GM19351 (cell line): ENCODE measurements around the gene TOP3B.
A peak's percentile ranks its signal among the peaks of the same experiment; 100 is the strongest.
"Not testable (repeated sequence)": the region's sequence is repeated elsewhere in the genome, so short reads cannot be mapped to it uniquely, and the experiment has no call there.

Source experiments
- ATAC-seq: cut with Tn5 transposase; IDR thresholded peaks from one replicate; pipeline ENCODE4 v1.9.1; 2021; ENCODE audit warnings: mild to moderate bottlenecking, moderate library complexity; ENCODE audit not compliant: unreplicated experiment

Gene TOP3B

DNA sequence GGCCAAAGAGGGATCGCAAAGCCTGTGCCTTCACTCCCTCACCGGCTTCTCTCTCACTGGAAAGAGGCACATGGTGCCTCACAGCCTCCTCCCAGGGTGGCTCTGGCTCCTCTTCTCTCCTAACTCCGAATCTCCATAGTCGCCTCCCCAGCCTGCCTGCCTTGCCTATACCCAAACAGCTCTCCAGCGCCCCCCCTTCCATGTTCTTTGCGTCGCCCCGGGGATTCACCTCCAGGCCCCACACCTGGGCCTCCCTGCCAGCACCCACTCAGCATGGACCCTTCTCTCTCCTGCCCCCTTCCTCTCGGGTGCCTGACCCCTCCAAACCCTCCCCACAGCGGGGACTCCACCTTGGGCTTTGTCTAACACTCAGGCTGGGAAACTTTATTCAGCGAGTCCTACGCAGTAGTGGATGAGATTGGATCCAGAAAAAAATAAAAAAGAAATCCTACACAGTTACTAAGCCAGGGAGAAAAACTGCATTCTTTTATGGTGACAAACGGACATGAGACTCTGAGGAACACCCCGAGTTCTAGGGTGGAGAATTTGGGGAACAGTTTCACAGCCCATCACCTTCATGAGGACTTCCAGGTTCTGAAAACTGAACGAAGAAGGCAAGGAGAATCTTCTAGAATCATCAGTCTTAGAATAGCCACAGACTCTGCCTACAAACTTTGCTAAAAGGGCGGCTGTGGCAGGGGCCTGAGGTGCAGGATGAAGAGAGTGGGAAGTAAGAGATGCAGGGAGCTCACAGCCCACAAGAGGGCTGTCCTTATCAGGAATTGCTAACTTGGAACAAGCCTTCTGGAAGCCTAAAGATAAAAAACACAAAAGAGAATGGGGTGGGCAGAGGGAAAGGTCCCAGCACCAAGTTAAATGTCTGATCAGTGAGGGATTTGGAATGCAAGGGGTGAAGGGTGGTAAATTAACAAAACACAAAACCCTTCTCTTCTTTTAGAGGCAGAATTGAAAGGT is 35.3 kb downstream of the TOP3B start:
- no peak for ATAC-seq

DNA sequence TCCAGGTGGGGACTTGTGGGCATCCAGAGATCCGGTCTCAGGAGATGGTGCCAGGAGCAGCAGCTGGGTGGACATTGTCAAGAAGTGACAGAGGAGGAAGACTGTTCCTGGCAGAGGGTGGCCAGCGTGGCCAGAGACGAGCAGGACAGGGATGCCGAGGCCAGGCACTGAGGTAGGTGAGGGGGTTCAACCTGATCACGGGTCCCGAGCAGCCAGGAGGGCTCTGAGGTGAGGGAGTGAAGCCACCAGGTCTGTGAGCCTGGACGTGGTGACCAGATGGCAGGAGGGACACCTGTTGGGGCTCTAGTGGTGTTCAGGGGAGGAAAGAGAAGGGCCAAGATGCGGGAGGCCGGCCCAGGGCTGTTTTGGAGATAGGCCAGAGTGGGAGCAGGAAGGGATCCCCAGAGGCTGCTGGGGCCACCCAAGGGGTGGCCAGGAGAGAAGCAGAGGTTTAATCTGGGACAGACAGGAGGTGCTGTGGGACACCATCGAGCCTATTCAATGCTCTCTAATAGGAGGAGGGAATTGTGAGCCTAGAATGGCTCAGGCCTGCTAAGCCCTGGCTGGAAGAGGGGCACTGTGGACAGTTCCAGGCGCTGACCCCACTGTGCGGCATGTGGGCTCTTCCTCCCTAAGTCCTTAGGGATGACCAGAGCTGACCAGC is 36.2 kb downstream of the TOP3B start:
- no peak for ATAC-seq

DNA sequence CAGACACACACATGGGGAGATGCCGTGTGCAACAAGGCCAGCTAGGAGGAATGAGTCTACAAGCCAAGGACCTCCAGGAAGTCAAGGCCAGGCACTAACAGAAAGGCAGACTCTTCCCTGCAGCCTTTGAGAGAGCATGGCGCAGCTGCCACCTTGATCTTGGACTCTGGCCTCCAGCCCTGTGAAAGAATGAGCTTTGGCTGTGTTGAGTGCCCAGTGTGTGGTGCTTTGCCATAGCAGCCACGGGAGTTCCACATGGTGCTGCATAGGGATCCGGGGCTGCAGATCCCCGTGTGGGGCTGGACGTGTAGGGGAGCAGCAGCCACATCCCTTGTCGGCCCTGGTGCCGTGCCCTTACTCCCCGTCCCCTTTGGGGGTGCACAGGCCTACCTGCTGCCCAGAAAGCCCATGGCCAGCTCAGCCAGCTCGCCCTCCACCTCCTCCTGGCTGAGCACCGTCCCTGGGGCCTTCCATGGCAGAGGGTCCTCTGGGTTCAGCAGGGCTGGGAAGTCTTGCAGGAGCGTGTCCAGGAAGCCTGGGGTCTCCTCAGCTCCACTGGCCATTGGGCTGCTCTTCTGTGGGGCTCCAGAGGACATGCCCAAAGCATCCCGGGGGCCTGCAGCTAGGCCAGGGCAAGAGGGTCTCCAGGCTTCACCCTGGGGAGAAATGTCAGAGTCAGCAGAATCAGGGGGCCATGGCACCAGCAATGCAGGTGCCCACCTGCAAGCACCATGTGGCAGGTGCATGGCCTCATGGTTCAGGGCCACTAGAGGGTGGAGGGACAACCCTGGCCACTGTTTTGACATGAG is 36.9 kb downstream of the TOP3B start:
- ATAC-seq = no peak

DNA sequence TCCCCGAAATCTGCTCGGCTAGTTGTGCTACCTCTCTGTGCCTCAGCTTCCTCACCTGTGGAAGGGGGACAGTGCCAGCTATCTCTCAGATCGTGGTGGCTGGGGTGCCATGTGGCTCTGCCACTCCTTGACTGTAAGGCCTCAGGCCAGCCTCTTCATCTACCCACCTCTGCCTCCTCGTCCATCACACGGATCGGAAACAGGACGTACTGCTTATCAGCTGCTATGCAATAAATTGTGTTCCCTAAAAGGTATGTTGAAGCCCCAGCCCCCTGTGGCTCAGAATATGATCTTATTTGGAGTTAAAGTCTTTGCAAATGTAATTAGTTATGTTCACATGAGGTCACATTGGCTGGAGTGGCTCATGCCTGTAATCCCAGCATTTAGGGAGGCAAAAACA is 37.7 kb downstream of the TOP3B start:
- ATAC-seq = no peak

DNA sequence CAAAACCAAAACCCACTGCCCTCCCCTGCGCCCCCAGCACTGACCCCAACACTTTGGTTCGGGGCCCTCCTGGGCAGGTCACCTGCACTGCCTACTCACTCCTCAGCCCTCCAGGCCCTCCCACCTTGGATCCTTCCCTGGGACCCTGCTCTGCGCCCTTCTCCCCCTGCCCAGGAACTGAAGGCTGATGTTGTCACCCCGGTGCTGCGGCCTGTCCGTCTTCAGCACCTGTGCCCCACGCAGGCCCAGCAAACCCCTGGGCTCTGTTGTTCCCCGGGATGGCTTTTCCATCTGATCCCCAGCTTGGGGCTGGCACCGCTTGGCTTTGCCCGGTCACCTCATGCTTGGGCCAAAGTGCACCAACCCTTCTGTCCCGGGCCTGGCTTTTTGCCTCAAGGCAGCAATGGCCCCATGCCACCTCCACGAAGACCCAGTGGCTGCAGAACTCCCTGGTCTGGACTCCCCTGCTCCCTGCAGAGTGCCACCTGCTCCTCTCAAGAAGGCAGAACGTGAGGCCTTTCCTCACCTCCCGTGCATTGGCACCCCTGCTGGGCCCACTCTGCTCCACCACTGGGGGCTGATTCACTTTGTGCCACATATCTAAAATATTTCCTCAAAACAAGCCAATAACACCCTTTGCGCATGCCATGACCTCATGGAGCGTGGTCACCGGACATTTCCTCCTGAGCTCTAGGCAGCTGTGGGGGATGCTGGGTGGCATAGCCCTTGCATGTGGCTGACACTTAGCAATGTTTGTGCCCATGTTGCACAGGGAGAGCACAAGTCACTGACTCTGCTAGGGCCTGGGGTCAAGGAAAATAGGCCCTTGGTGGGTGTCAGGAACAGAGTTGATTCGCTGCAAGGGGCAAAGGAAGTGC is 38.8 kb downstream of the TOP3B start:
- no peak for ATAC-seq

DNA sequence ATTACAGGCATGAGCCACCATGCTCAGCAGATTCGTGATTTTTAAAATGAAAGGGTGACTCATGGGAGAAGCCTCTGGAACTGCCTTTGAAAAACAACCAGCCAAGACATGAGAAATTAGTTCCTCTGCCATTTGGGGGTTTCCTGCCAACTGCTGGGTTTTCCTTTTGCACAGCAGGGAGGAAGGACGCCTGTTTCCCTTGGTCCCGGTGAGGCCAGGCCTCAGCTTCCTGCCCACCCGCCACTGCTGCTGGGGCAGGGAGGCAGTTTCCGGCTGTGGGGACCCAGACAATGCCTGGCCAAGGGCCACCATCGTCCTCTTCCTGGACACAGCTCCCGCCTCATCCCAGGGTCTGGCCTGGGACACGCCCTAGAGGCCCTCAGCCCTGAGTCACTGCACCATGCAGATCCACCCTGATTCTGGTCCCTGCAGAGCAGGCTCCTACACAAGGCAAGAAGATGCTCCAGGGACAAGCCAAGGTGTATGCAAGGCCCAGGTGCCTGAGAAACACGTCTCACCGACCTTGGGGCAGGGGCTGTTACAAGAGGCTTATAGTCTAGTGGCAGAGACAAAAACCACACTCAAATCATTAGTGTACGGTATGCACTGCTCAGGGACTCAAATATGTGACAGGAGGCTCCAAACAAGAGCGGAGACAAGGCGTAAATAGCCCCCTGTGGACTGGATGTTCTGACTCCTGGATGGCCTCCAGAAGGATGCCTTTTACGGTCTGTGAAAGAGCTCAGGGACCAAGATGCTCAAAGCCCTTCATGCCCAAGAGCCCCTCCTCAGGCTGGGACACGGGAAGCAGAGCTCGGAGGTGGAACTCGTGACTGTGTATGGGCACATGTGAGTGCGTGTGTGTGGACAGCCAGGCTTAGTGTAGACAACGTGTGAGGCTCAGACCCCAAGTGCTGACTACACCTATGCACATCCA is 39.9 kb downstream of the TOP3B start:
- ATAC-seq = no peak

DNA sequence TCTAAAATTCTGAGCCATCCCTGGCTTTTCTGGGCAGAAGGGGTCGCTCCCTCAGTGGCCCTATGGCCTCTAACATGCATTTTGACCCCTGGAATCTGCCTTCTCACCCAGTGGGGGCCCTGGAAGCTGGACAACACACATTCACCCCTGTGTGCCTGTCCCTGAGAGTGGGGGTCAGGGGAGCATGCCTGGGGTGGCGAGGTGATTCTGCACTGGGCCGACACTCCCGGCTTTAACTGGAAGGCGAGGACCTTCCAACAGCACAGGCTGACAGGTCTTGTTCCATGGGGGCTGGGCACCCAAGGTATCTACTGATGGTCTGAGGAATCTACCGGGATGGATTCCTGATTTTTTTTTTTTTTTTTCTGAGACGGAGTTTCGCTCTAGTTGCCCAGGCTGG is 40.7 kb downstream of the TOP3B start:
- no peak for ATAC-seq

DNA sequence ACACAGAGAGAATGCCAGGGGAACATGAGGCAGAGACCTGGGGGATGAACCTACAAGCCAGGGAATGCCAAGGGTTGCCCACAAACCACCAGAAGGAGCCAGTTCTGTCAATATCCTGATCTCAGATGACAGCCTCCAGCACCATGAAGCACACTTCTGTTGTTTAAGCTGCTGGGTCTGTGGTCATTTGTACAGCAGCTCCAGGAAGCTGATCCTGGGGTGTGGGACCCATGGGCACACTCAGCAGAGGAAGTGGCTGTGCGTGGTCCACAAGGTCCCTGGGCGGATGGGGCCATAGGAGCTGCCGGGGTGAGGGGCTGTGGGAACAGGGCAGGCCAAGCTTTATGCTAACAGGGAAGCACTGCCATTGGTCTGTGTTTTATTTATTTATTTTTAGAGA is 42.1 kb downstream of the TOP3B start:
- no peak for ATAC-seq

DNA sequence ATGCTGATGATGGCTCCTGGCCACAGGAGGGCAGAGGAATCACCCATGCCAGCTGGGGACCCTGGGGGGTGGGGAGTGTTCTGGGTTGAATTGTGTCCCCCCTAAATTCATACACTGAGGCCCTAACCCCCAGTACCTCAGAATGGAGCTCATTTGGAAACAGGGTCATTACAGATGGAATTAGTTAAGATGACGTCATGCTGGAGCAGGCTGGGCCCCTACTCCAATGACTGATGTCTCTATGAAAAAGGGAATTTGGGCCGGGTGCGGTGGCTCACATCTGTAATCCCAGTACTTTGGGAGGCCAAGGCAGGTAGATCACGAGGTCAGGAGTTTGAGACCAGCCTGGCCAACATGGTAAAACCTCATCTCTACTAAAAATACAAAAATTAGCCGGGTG is 42.7 kb downstream of the TOP3B start:
- ATAC-seq = not testable (repeated sequence)

DNA sequence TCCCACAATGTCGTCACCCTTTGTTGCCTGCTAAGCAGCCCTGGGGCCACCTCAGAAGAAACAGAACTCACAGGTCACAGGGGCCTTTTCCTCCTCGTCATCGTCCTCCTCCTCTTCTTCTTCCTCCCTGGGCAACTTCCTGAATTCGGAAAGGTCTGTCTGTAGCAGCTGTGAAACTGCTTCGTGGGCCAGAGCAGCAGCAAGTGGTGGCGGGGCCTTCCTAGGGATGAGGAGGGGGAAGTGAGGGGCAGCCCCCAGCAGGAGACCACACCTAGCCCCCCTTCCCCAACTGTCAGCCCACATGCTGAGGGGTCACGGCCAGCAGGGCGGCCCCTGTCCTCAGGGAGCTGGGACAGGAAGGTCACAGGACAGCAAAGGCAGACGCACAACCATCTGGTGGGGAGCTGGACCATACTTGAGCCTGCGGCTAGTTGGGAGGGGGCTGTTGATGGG is 43.1 kb downstream of the TOP3B start:
- no peak for ATAC-seq

DNA sequence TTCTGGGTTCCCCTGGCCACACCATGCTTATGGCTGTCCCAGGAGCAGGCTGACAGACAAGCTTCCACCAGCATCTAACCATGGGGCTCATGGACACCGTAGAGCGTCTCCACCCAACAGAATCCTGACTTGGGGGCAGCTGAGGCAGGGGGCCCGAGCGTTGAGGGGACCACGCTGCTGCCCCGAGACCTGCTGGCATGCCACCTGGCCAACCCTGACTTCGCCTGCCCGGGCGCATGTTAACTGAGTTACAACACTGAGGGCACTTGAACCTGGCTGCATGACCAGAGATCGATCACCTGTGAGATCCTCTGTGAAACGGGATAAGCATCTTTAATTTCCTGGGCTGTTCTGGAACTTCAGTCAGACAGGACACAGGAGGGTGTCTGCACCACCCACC is 43.7 kb downstream of the TOP3B start:
- no peak for ATAC-seq

DNA sequence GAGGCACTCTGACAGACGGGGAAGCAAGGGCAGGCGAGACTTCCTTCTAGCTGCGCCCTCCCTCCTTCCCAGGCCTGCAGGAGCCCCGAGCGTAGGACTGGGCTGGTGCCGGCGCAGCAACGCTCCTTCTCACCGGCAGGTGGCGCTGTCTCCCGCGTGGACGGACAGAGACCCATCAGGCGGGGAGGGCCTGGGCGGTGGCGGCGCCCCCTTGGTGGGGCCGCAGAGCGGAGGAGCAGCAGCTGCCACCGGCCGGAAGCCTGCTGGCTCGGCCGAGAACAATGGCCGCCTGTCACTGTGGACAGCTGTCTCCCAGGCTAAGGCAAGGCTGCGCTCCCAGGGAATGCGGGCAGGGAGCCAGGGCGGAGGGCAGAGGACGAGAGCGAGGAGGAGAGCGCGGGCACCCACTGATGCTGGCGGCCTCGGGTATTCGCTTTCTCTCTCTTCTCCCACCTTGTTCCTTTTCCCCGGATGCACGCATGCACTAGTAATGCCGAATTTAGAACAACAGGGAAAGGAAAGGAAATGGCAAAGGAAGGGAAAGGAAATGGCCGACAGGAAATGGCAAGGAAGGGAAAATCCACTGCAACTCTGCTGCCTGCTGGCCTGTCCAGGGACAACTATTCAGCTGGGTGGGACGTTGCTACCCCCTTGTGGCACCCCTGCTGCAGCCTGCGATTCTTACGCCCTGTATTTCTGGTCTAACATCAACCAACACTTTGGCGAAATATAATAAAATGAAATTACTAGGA is 44.3 kb downstream of the TOP3B start:
- ATAC-seq = peak; percentile 79

DNA sequence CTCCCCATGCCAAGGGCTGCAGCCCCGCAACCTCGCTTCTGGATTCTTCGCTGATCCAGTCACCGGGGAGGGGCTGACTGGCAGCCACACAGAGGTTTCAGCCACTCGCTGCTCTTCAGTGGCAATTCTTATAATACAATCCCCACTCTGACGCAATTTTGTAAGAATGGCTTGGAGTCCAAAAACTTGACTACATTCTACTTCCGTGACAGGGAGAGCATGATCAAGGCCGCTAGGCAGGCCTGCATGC is 44.8 kb downstream of the TOP3B start:
- no peak for ATAC-seq

DNA sequence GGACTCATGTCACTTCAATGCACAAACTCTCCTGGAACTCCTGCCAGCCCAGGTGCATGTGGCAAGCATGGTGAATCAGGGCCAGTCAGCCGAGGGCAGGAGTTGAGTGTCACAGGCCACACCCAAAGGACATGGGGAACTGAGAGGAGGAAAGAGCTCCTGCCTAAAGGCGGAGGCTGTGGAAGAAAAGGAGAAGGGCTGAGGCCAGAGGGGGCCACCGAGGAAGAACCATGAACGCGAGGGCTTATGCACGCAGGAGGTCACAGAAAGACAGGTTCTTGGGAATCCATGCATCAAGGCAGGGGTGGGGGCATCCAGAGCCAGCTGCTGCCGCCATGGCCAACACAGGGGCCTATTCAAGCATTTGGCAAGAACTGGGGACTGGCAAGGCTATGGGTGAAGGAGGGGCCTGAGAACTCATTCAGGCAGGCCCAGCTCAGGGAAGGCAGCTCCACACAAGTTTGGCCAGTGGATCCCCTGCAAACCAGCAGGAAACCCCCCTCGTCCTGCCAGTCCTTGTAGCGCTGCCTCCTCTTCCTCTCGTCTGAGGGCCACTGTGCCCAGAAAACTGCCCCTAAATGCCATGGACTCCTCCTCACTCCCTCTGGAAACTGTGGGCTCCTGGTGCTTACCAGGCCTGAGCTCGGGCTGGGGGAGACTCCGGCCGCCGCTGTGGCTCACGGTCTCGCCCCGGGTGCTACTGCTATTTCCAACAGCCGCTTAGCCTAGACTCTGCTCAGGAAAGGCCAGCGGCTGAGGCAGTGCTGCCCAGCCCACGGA is 45.4 kb downstream of the TOP3B start:
- ATAC-seq = no peak

DNA sequence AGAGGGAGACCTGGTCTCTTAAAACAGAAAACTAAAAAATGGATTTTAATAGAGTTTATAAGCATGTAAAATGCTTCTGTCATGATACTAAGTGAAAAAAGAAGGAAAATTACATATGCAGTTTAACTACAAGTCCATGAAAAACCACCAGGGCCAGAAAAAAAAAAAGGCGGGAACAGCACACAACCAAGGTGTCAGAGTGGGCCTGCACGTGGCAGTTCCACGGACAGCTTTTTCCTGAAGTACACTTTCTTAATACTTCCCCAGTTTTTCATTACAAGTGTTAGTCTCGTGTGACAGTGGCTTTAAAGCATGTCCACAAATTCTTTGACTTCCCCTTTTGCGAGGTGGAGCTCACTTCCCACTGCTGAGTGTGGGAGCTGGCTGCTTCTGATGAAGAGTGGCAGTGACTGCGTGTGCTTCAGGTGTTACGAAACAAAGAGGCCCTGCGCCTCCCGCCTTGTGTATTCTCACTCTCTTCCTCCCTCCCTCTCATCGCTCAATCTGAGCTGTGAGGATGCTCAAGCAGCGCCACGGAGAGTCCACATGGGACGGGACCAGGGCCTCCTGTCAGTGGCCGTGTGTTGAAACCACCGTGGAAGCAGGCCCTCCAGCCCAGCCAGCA is 46.3 kb downstream of the TOP3B start:
- ATAC-seq = no peak

DNA sequence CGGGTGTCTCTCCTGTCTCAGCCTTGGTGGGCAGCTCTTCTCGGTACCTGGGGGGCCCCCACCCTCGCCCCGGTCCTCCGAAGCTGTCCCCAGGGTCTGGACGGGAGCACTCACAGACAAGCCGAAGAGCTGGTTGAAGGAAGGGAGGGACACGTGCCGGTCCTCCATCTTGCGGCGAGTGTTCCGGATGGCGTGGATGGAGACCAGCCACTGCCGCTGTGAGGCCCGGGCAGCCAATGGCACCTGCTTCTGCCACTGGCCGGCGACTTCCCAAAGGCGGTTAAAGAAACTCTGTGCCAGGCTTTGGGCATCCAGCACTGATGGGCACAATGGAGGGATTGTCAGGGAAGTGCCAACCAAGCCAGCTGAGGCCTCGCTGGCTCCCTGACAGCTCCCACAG is 48.7 kb downstream of the TOP3B start:
- no peak for ATAC-seq

DNA sequence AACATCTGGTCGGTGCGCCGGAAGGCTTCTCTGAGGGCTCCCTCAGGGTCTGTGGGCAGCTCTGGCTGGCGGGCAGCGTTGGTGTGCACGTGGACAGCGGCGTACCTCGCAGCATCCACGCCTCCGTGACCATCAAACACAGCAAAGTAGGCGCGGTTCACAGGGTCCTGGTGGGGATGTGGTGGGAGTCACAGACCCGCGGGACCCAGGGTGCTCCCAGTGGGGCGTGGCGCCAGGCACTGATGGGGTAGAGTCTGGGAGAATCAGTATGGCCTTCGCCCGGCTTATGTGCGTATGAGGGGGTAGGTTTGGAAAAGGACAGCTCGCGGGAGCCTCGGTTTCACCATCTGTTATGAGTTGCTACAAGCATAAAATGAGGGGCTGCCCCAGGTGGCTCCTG is 49.2 kb downstream of the TOP3B start:
- ATAC-seq = no peak

DNA sequence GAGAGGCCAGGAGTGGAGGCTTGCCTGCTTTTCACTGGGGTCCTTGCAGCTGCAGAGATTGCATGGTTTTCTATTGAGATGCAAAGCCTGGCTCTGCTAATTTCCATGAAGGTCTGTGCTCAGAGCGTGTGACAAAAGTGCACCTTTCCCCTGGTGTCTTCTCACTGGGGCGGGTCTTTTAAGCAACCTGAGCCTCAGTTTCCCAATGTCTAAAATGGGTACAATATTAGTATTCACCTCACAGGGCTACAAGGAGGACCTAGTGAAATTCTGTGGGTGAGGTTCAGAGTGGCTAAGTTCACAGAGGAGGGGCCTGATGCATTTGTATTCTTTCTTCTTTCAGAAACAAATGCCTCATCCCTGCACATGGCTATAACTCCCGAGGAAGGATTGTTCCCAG is 50.2 kb downstream of the TOP3B start:
- no peak for ATAC-seq
